Hematopoietic multipotent progenitor cell treated with erythropoietin and hydrocortisone succinate and interleukin-3 and kit ligand, for 8 days (in vitro differentiated cells): ENCODE data around the gene MKS1.

Source experiments
- DNase-seq: peaks from one replicate; pipeline ENCODE4 v3.0.0-alpha.2; 2015

Gene MKS1

DNA sequence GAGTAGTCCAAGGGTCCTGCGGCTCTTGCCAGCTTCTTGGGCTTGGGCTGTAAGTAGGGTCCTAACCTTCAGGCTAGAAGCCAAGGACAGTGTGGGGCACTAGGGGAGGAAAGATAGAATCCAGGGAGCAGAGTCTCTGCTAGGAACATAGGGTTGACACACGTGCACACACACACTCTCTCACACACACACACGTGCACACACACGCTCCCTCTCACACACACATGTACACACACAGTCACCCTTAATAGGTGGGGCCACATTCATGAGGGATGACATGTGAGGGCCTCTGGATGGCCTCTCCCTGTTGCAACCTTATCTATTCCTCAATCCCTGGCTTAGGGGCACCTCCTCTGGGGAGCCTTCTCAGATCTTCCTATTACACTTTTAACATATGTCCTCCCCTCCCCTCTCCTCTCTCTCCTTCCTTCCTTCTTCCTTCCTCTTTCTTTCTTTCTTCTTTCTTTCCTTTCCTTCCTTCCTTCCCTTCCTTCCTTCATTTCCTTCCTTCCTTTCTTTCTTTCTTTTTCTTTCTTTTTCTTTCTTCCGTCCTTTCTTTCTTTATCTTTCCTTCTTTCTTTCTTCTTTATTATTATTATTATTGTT lies 23.4 kb downstream of the MKS1 start:
- peak; percentile 47 for DNase-seq

DNA sequence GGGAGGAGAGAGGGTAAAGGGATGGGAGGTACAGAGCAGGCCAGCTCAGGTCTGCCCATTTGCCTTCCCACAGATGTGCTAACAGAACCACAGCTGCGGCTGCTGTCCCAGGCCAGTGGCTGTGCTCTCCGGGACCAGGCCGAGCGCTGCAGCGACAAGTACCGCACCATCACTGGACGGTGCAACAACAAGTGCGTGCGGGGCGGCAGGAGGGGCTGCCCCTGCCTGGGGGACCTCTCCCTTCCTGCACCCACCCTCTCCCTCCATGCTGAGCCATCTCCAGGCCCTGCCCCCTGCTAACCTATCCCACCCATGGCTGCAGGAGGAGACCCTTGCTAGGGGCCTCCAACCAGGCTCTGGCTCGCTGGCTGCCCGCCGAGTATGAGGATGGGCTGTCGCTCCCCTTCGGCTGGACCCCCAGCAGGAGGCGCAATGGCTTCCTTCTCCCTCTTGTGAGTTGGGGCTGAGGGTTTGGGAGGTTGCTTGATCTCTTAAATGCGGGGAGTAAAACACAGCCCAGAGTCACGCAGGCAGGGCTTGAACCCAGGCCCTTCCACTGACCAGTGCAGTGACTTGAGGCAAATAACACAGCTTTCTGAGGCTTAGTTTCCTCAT lies 25.3 kb downstream of the MKS1 start:
- no peak for DNase-seq

- no peak for DNase-seq
Measured at GRCh38 chr17:58192612-58193011, 26.4 kb downstream of the MKS1 start, which contains the start of gene EPX. Gene EPX (plus strand): TSS chr17:58192726. CDS start chr17:58192847, 121 bp downstream.

DNA sequence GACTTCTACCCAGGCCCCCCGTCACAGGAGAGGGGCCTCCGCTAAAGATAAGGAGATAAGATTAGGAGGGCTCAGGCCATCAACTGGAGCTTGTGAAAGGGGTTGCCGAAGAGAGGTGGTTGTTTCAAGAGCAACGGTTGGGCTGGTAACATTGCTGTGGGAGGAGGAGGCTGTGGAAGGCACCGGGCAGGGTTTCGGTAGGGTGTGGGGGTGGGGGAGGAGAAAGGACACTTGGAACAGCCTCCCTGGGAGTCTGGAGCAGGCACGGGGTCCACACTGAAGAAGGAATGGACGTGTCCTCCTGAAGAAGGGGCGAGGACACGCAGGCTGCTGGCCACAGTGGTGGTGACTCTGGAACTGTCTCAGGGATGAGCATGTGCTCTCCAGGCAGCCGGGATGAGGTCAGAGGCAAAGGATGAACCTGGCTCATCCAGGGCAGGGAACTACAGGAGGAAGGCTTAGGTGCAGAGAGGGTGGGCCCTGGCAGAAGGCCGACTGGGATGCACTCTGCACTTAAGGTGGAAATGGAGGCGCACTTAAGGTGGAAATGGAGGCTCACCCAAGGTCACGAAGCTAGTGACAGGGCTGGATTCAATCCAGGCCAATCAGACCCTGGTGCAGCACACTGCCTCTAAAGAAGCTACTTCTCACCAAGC lies 27.7 kb downstream of the MKS1 start:
- DNase-seq: no peak

GRCh38 chr17:58189436-58190146 lies 29.5 kb downstream of the MKS1 start:
- DNase-seq: peak; percentile 74

- DNase-seq: no peak
Measured at GRCh38 chr17:58187675-58188074, 31.4 kb downstream of the MKS1 start.

GRCh38 chr17:58187063-58187462 lies 32.0 kb downstream of the MKS1 start:
- DNase-seq: no peak

DNA sequence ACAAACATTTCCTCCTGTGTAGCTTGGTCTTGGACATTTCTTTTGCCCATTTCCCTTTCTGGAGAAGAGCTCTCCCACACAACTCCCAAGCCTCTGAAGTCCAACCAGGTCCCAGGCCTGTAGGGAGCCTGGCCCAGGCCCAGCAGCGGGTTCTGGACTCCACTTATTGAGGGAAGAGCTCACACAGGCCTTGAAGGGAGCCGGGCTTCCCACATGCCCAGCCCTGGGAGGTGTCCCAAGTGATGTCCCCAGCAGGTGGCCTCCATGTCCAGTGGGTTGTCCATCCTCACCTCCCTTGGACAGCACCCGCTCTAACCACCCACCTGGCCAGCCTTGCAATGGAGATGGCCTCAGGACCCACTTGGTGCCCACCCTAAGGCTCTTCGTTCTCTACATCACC lies 32.5 kb downstream of the MKS1 start:
- no peak for DNase-seq

DNA sequence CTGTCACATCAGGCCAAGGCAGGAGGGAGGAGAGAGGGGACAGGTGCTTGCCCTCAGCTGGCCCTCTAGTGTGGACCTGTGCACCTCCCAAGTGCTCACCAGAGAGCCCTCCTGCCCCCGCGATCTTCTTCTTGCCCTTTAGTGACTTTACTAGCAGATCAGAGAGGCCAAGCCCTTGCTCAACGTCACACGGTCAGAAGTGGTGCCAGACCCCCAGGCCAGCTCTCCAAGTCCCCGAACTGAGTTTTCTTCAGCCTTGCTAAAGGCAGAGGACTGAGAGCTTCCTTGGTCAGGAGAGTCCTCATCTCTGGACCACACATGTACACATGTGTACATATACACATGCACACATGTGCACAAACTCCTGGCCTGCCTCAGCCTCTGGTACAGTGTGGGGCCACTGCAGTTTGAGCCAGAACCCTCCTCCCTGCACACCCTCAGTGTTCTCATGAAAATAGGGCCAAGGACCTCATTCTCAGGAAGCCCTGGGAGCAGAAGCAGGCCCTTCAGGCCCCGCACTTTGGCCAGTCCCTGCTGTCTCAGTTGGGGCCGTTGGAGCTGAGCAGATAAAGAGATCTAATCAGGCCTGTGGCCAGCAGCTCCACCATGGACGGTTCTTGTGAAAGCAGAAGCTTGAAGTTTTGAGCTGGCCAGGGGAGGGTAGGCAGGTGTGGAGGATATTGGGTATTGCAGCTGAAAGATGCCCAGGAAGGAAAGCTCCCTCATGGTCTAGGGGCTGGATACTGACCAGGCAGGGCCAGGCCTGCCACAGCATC lies 33.9 kb downstream of the MKS1 start:
- DNase-seq: peak; percentile 46

- DNase-seq: no peak
Measured at GRCh38 chr17:58184308-58184985, 34.6 kb downstream of the MKS1 start.

- DNase-seq: no peak
Measured at GRCh38 chr17:58183514-58183913, 35.5 kb downstream of the MKS1 start.

- no peak for DNase-seq
Measured at GRCh38 chr17:58181796-58182195, 37.3 kb downstream of the MKS1 start.

- DNase-seq: peak; percentile 58
Measured at GRCh38 chr17:58176200-58176599, 42.9 kb downstream of the MKS1 start.

DNA sequence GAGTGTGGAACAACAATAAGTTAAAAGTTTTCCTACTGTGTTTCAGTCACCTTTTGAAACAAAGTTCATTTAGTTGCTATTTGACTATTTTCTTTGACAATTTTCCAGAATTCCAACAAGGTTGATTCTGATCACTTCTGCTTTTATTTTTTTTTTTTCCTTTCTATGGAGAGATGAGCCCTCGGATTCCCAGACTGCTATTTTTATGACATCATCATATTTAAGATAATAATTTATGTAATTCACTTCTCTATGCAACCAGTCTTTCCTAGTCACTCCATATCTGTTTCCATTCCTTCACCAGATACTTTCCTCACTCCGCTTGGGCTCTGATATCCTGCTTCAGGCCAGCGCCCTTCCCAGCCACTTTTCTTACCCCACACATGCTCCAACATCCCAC lies 44.2 kb downstream of the MKS1 start:
- DNase-seq: no peak

GRCh38 chr17:58172369-58173071 lies 46.5 kb downstream of the MKS1 start:
- peak; percentile 74 for DNase-seq

- DNase-seq: no peak
Measured at GRCh38 chr17:58170622-58171021, 48.4 kb downstream of the MKS1 start.

- no peak for DNase-seq
Measured at GRCh38 chr17:58166682-58167081, 52.4 kb downstream of the MKS1 start, which contains the start of gene OR4D2. Gene OR4D2 (plus strand): TSS chr17:58166982. CDS start chr17:58169656, 2,674 bp downstream.

DNA sequence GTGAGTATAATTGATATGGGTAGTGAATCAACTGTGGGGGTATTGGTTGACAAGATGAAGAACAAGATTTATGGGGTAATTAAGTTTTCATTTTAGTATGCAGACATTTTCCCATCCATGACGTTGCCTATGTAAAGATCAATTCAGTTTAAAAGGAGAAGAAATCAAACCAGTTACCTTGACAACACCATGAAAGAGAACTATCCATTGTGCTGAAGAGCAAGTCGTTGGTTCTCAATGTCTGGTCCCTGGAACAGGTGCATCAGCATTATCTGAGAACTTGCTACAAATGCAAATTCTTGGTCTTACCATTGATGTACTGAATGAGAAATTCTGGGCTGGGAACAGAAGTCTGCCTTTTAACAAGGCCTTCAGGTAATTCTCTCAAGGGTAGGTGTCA lies 53.1 kb downstream of the MKS1 start:
- DNase-seq: no peak

- DNase-seq: no peak
Measured at GRCh38 chr17:58161566-58161965, 57.5 kb downstream of the MKS1 start.

- no peak for DNase-seq
Measured at GRCh38 chr17:58158181-58158580, 60.9 kb downstream of the MKS1 start.
